GM13977 (cell line): ENCODE measurements around the gene SPATA24.
"Not testable (repeated sequence)": the region's sequence is repeated elsewhere in the genome, so short reads cannot be mapped to it uniquely, and the experiment has no call there.

ENCODE experiments used
- DNase-seq: peaks from one replicate; pipeline ENCODE4 v3.0.0; 2012; ENCODE audit warnings: low spot score
- in situ Hi-C: fragments of 300-500 bp; cut with MboI; formaldehyde crosslinking; loops from one replicate; pipeline ENCODE4 v1.12.0; 2022; ENCODE audit warnings: low sequenced_read_pairs, low pct_unique_long_range_greater_than_20kb, mixed read lengths, inconsistent platforms; ENCODE audit not compliant: unreplicated experiment
- TF ChIP-seq, protein P1 (sequence below): IDR thresholded peaks from 2 replicates; pipeline ENCODE4 v1.5.1; 2012; ENCODE audit warnings: mild to moderate bottlenecking, control low read depth; ENCODE audit not compliant: insufficient read depth; ENCODE audit errors: extremely low read depth, missing control alignments

SPATA24 gene

DNA sequence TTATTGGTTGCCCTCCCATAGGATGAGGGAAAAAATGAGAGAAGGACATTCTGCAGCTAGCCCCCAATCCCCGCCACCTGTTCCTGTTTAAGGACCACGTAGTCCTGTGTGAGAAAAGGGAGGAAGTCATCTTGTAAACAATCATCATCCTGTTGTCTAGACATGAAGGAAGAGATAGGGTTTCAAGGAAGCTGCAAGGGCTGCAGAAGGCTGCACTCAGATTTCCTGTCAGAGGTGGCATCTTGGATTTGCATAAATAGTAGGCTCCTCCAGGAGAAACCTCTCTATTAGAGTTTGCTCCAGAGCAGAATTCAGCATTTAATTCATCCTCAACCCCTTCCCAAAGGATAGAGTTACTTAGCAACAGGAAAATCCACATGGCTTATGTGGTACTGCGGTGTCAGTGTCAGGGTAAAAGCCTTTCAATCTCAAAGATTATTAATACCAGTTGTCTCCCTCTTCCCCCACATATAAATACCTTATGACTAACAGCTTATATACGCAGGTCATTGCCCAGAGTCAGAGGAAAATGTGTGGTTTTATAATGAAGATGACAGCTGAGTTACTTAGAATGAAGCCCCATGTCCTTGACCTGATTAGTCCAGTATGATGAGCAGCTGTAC is 40.1 kb upstream of the SPATA24 start:
- DNase-seq, result no peak
- TF ChIP-seq, protein P1, sequence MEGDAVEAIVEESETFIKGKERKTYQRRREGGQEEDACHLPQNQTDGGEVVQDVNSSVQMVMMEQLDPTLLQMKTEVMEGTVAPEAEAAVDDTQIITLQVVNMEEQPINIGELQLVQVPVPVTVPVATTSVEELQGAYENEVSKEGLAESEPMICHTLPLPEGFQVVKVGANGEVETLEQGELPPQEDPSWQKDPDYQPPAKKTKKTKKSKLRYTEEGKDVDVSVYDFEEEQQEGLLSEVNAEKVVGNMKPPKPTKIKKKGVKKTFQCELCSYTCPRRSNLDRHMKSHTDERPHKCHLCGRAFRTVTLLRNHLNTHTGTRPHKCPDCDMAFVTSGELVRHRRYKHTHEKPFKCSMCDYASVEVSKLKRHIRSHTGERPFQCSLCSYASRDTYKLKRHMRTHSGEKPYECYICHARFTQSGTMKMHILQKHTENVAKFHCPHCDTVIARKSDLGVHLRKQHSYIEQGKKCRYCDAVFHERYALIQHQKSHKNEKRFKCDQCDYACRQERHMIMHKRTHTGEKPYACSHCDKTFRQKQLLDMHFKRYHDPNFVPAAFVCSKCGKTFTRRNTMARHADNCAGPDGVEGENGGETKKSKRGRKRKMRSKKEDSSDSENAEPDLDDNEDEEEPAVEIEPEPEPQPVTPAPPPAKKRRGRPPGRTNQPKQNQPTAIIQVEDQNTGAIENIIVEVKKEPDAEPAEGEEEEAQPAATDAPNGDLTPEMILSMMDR, result no peak
- in situ Hi-C loops, result no loop called here

DNA sequence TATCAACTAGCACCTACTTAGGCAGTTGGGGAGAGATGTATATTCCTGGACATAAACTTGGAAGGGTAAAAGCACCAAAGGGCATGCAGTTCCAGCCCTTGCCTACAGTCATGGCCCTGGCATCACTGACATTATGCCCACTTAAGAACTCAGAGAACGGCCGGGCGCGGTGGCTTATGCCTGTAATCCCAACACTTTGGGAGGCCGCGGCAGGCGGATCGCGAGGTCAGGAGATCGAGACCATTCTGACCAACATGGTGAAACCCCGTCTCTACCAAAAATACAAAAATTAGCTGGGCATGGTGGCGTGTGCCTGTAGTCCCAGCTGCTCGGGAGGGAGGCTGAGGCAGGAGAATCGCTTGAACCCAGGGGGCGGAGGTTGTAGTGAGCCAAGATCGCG is 36.5 kb upstream of the SPATA24 start:
- DNase-seq, in situ Hi-C loops: not testable (repeated sequence)

DNA sequence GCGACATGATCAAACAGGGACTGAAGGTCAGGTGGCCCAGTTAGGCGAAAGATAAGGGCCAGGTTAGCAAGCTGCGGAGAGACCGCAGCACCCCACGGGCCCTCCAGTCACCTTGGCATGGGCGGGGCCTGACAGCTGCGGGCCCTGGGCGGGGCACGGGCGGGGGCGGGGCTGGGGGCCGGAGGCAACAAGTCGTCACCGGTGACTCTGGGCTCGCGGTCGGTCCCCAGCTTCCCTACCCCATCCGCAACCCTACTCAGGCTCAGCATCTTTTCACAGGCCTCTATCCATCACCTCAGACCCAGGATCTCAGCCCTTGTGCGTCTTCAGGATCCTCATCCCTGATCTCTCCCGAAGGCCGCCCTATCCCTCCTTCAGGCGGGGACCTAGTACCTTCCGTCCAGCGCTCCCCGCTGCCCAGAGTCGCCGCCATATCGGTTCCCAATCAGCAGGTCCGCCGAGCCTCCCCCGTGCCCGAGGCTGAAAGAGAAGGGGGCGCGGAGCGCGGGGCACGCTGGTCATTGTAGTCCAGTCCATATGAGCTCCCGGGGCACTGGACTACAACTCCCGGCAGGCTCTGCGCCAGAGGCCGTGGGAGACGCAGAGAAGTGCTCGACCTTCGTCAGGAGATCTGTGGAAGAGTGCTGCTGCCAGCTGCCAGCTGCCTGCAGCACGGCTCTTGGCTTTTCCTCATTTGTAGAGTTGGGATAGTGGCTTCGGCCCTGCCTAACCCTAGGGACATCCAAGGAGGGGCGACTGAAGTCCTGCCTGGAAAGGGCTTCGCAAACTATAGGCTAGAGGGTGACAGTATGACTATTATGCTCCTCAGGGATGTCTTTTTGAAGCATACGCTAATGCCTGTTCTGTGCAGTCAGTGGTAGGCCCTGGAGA is 35.4 kb upstream of the SPATA24 start, which contains the start of gene DNAJC18:
TSS of gene DNAJC18 (minus strand) at position 513 of the 891 bp plus-strand sequence. CDS start at position 433, 80 bp downstream.
- peak; percentile 91 for DNase-seq
- TF ChIP-seq, protein P1, result no peak
- in situ Hi-C loops, result no loop called here

DNA sequence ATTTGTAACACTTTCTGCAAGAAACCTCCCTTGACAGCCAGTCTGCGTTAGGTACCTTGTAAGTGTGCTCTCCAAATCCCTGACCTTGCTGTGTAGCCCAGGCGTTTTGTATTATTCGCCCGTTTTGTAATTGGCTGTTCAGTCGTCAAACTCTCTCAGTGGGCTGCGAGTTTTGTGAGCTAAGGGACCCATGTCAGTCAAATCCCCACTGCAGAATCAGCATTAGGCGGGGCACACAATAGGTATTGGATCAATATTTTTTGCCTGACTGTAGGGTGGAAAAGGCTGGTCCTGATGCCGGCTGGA is 34.8 kb upstream of the SPATA24 start:
- no peak for DNase-seq
- TF ChIP-seq, protein P1, result no peak
- in situ Hi-C loops, result no loop called here

DNA sequence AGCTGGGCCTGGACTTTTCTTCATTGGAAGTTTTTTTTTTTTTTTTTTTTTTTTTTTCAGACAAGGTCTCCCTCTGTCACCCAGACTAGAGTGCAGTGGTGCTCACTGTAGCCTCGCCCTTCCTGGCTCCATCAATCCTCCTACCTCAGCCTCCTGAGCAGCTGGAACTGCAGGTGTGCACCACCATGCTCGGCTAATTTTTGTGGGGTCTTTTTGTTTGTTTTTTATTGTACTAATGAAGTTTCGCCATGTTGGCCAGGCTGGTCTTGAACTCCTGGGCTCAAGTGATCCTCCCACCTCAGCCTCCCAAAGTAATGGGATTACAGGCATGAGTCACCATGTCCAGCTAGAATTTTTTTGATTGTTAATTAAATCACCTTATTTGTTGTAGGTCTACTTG is 31.8 kb upstream of the SPATA24 start:
- no peak for DNase-seq
- in situ Hi-C loops, result no loop called here
- TF ChIP-seq, protein P1, result no peak

DNA sequence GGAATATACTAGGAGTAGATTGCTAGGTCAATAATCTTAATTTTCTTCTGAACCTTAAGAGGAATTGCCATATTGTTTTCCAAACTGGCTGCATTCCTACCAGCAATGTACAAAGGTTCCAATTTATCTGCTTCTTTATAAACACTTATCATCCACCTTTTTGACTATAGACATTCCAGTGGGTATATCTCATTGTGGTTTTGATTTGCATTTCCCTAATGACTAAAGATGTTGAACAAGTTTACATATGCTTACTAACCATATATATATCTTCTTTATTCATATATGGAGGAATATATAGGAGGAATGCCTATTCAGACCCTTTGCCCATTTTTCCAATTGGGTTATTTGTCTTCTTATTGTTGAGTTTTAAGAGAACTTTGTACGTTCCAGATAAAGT is 27.8 kb upstream of the SPATA24 start:
- DNase-seq, result no peak
- TF ChIP-seq, protein P1, result no peak
- in situ Hi-C loops, result no loop called here

DNA sequence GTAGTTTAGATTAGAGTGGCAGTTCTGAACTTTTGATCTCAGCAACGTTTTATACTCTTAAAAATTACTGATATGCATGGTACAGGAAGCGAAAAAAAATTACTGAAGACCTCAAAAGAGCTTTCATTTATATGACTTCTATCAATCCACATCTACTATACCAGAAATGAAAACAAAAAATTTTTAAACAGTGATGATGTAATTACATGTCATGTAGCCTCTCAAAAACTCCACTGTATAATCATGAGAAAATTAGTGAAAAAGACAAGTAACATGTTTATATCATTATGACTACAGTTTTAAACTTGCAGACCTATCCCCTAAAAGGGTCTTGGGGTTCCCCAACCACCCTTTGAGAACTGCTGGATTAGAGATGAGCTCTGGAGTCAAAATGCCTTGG is 26.1 kb upstream of the SPATA24 start:
- TF ChIP-seq, protein P1, result no peak
- in situ Hi-C loops, result no loop called here
- DNase-seq, result no peak
